GM19463 (cell line): Measurements from ENCODE around the gene FSCN2.
"Not testable (repeated sequence)": the region's sequence is repeated elsewhere in the genome, so short reads cannot be mapped to it uniquely, and the experiment has no call there.

Source experiments
- ATAC-seq: cut with Tn5 transposase; IDR thresholded peaks from one replicate; pipeline ENCODE4 v1.9.1; 2021; ENCODE audit warnings: mild to moderate bottlenecking, moderate library complexity; ENCODE audit not compliant: unreplicated experiment

Gene FSCN2

DNA sequence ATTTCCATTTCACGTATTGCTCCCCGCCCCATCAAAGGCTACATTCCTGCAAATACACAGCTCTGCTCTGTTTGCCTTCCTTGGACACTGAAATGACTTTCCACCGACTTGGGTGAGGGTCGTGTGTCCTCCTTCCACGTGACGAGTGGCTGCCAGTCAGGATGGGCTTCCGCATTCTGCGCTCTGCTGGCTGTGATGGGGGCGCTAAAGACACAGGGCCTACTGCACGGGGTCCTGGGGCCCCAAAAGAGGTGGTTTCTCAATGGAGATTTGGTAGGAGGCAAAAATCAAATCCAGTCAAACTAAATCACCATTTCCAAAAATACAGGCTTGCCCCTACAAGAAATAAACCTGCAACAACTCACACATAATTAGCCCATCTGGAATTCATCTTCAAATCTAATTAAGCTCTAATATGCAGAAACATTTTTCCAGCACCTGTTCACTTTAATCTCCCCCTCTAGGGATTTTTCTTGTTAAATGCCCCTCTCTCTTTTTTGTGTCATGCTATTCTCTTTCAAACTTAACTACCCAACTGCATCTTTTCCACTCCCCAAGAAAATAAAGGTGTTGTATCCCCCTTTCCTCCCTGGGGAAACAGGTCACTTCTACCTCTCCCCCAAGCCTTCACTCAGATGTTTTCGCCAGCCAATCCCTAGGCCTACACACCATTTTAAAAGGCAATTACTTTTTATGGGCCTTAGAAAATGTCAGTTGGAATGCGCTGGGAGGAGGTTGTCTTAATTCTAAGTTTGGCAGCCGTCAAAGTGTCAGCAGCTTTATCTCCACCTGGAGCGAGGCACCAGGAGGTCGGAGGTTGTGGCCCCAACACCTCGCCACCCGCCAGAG lies 45.8 kb downstream of the FSCN2 start:
- no peak for ATAC-seq

DNA sequence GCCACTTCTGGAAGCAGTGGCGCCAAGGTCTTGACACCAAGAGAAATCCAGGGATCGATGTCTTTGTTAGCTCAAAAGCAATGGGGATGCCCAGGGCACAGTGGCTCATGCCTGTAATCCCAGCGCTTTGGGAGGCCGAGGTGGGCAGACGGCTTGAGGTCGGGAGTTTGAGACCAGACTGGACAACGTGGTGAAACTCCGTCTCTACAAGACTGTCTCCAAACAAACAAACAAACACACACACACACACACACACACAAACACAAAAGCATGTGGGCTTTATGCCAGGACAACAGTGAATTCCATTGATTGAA lies 46.4 kb downstream of the FSCN2 start:
- no peak for ATAC-seq

DNA sequence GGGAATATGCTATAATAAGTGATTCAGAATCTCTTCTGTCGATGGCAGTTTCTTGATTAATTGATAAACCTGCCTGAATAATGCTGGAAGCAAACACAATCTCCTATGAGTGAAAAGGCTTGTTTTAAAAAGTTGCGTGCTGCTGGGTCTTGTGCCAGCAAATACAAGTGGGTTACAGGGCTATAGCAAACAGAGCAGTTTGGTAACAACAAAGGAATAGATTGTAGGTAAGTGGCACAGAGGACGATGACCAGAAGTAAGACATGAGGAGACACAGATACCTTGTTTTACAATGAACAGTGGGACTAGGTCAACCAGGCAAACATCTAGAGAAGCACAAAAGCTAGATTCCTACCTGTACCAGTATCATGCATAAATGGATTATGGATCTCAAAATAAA lies 47.7 kb downstream of the FSCN2 start:
- ATAC-seq: no peak

DNA sequence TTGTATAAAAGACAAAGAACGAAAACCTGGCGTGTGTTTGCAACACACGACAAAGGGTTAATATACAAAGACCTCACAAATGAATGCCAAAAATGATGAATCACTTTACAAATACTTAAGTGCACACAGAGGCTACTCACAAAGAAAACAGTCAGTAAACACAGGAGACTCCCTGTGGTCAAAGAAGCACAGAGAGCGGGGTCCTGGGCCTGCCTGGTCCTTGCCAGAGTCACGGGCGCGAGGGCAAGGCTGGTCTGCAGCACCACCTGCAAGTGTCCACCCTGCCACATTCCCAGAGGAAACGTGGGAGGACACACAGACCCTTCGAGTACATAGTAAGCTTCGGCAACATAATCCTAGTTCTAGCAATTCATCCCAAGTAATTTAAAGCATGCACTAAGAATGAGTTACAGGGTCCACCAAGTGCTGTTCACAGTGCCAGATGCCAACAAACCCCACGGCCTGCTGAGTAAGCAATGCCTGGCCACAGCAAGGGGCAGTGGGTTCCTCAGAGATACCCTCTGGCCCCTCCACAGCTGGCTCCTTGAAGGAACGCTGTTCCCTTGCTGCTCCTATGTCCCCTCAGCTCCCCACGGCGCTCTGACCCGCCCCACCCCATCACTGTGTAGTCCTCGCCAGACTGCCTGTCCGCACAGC lies 48.6 kb downstream of the FSCN2 start:
- ATAC-seq: no peak

DNA sequence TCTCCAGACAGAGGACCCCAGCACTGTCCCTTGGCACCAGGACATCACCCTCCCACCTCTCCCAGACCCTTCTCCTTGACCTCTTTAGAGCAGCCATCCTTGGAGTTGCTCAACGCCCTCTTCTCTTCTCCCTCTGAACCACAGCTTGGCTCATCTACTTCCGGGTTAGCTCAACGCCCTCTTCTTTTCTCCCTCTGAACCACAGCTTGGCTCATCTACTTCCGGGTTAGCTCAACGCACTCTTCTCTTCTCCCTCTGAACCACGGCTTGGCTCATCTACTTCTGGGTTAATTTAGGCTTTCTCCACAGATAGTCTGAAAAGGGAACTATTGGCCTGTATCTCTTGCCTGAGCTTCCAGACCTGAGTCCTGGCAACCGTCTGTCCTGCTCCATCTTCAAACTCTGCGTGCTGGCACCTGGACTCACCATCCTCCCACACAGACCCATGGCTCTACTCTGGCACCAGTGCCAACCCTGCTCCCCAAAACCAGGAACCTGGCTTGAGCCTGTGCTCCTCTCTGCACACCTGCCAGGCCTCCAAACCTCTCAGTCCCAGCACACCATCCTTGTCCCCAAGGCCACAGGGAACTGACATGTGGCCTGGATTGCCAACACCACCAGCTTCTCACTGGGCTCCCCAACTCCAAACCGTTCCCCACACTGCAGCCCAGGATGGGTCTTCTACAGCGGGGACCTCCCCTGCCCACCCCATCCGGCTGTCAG lies 49.3 kb downstream of the FSCN2 start:
- no peak for ATAC-seq

DNA sequence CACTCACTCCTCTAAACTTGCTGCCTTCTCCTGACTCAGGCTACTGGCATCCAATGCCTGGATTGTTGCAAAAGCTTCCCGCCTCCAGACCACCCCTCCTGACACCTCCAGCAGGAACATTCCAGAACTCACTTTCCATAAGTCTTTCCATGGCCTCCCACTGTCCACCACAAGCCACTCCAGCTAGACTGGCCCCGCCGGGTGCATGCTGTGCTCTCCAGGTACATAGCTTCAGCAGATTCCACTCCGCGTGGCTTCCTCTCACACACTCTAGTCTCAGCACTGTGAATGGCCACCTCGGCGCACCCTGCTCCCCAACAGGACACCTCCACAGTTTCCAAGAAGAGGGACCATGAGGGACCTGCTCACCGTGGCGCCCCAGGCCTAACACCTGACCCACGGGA lies 49.9 kb downstream of the FSCN2 start:
- ATAC-seq: no peak

DNA sequence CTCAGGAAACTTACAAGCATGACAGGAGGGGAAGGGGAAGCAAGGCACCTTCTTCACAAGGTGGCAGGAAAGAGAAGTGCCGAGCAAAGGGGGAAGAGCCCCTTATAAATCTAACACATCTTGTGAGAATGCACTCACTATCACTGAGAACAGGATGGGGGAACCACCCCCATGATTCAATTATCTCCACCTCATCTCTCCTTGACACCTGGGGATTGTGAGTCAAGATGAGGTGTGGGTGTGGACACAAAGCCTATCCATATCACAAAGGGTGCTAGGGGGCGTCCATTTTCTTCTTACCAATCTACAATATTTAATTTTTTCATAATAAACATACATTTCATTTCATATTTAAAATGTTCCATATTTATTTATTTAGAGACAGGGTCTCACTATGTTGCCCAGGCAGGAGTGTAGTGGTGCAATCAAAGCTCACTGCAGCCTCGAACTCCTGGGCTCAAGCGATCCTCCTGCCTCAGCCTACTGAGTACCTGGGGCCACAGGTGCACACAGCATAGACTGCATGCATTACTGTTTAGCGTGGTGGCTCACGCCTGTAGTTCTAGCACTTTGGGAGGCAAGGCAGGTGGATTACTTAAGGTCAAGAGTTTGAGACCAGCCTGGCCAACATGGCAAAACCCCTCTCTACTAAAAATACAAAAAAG lies 50.5 kb downstream of the FSCN2 start:
- ATAC-seq: no peak

DNA sequence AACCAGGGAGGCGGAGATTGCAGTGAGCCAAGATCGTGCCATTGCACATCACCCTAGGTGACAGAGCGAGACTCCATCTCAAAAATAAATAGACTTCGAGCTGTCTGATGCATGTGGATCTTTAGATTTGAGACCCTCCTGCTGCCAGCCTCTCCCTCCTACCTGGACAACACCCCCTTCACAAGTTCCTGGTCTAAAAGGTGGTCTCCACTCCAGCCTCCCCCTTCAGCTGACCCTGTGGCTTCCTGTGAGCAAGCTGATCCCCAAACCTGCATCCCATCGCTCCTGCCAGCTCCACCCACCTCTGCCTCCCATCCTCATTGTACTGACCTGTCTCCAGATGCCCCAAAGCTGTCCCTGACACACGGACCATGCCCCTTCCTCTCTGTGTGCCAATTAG lies 51.1 kb downstream of the FSCN2 start:
- ATAC-seq: no peak

DNA sequence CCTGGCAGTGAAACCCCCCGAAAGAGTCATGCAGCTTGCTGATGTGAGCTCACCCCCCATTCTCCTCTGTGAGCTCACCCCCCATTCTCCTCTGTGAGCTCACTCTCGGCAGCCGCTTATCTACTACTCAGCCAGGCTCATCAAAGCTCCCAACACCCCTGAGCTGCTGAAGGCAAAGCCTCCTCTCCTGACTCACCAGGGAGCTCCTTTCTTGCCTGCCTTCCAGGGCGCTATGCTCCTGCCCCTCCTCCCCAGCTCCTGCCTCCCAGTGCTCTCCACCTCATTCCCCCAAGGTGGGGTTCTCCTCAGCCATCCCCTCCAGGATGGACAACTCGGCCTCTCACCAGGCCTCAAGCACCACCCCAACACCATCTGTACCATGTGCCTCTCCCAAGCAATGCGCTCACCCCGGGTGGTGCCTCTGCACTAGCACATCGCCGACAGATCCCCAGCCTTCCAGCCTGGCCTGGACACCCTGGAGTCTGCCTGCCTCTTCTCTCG lies 51.7 kb downstream of the FSCN2 start:
- ATAC-seq: no peak

DNA sequence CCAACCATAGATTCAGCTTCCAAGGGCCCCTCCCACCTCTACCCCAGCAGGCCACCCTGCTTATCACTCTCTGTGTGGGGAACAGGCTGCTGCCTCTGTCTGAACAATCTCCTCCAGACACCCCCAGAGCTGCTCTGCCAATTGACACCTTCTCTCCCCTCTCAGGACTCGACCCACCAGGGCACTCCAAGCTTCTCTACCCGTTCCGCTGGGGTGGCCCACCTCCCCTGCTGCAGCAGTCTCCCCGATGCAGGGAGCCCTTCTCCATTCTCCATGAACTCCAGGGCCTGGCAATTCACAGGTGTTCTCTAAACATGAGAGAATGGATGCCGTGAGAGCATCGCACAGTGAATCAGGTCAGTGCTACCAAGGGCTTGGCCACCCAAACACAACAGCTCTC lies 52.3 kb downstream of the FSCN2 start:
- ATAC-seq: no peak

DNA sequence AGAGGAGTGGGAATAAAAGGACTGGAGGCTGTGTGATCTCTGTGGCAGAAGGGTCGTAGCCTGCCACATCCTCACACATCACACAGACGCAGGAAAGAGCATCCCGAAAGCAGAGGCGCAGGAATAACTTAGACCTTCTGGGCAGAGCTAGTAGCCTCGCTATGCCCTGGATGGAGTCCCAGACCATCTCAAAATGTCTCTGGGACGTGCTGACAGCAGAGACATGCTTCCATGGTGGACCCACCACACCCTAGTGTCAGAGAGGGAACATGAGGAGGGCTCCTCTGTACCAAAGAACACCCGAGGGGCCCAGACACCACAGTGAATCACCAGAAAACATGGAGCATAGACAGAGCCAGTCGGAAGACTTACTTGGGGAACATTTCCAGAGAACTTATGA lies 53.6 kb downstream of the FSCN2 start:
- ATAC-seq: no peak

DNA sequence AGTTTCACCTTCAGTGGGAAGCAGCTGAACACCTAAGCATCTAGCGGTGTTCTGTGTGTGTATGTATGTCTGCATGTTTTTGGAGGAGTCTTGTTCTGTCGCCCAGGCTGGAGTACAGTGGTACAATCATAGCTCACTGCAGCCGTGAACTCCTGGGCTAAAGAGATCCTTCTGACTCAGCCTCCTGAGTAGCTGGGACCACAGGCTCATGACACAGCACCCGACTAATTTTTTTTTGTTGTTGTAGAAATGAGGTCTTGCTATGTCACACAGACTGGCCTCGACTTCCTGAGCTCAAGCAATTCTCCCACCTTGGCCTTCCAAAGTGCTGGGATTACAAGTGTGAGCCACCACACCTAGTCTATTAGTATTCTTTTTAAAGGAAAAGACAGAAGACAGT lies 54.2 kb downstream of the FSCN2 start:
- ATAC-seq: no peak

DNA sequence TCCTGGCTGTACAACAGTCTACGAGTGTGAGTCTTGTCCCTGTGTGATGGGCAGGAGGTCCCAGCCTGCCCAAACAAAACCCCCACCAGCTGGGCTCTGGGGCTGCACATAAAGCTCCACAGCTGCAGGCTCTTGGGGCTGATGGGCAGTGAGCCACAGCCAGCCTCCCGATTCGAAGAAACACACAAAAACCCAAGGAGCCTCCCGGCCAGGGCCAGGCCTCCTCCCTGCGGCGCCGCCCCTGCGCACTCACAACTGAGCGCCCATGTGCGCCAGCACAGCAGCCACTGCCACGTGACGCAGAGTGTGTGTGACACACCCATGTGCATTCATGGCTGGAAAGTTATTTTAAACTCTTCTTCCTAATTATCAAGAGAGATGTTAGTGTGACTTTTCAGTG lies 54.6 kb downstream of the FSCN2 start:
- no peak for ATAC-seq

DNA sequence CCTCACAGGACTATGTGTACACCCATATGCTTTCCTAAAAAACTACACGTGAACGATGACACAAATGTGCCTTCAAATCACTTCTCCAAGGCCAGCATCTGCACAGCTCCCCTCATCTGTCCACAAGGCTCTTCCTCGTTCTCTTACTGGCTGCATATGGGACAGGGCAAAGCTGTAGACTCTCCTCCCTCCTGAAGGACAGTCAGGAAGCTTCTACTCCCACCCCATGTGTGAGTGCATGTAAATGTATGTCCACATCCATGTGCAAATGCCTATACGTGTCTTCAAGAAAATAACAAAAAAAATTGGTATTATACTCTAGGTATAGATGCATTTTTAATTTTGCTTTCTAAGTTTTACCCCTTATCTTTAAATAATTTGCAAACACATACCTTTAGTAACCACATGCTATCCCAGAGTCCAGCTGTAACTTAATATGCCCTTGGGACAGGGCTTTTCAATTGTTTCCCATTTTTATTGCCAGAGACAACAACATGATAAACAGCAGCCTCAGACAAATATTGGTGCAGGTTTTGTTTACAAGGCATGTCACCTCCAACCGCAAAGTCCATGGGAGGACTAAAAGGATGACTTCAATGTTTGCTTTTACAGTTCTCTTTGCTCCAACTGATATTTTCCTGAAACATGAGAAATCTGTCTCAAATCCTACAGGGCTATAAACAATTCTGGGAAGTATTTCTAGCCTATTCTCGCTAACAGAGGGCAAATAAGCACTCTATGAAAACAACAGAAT lies 55.6 kb downstream of the FSCN2 start:
- no peak for ATAC-seq

DNA sequence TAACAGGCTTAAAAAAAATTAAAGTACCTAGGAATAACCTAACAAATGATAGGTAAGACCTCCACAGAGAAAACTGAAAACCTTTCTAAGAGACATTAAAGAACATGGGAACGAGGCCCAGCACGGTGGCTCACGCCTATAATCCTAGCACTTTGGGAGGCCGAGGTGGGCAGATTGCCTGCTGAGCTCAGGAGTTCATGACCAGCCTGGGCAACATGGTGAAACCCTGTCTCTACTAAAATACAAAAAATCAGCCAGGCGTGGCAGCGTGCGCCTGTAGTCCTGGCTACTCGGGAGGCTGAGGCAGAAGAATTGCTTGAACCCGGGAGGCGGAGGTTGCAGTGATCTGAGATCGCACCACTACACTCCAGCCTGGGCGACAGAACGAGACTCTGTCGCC lies 56.6 kb downstream of the FSCN2 start:
- not testable (repeated sequence) for ATAC-seq

DNA sequence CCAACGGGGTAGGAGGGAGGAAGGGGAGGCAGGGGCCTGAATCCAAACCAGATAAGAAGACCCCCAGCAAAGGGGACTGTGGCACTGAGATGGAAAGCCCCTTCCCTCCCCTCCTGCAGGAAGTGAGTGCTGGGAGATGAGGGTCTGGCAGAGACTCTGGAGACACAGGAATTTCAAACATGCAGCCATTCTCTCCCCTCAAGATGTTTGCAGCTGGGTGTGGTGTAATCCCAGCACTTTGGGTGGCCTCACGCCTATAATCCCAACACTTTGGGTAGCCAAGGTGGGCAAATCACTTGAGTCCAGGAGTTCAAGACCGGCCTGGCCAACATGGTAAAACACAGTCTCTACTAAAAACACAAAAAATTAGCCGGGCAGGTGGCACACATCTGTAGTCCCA lies 57.9 kb downstream of the FSCN2 start:
- ATAC-seq: no peak
